GM18520 (cell line): Measurements from ENCODE around the gene AR.

ENCODE experiments used
- ATAC-seq: cut with Tn5 transposase; IDR thresholded peaks from one replicate; pipeline ENCODE4 v1.9.1; 2021; ENCODE audit not compliant: unreplicated experiment

AR gene

GRCh38 chrX:67723580-67724351 is 179.9 kb downstream of the AR start:
- ATAC-seq = no peak

GRCh38 chrX:67724359-67725110 is 180.7 kb downstream of the AR start:
- ATAC-seq = no peak

- ATAC-seq = no peak
Measured at GRCh38 chrX:67725471-67725870, 181.7 kb downstream of the AR start.

GRCh38 chrX:67726018-67726417 is 182.2 kb downstream of the AR start:
- no peak for ATAC-seq

GRCh38 chrX:67727576-67727975 is 183.8 kb downstream of the AR start:
- ATAC-seq = no peak

- no peak for ATAC-seq
Measured at GRCh38 chrX:67730296-67730695, 186.5 kb downstream of the AR start.

GRCh38 chrX:67731061-67731460 is 187.2 kb downstream of the AR start:
- no peak for ATAC-seq

GRCh38 chrX:67732864-67733263 is 189.0 kb downstream of the AR start:
- ATAC-seq = no peak

GRCh38 chrX:67734111-67734753 is 190.4 kb downstream of the AR start:
- ATAC-seq = no peak

GRCh38 chrX:67749536-67749935 is 205.7 kb downstream of the AR start:
- ATAC-seq = no peak

GRCh38 chrX:67750694-67751093 is 206.9 kb downstream of the AR start:
- ATAC-seq = no peak

GRCh38 chrX:67759018-67759417 is 215.2 kb downstream of the AR start:
- ATAC-seq = no peak

GRCh38 chrX:67777148-67777547 is 233.3 kb downstream of the AR start:
- ATAC-seq = no peak

- ATAC-seq = no peak
Measured at GRCh38 chrX:67779099-67779498, 235.3 kb downstream of the AR start.
